Mesendoderm (in vitro differentiated cells): Measurements from ENCODE around the gene GPRIN1.

ENCODE experiments used
- DNase-seq: peaks from one replicate; pipeline ENCODE4 v3.0.0; 2013
- H2AK5ac ChIP-seq: 2 replicates; pipeline ENCODE4 v1.6.1; 2013; ENCODE audit warnings: low read length, inconsistent platforms
- H2BK120ac ChIP-seq: 2 replicates; pipeline ENCODE4 v1.6.1; 2013; ENCODE audit warnings: low read depth, mild to moderate bottlenecking, low read length, moderate library complexity, mixed read lengths
- H2BK15ac ChIP-seq: replicated peaks from 2 replicates; pipeline ENCODE4 v1.6.1; 2013; ENCODE audit warnings: low read depth, mild to moderate bottlenecking, moderate library complexity
- H2BK5ac ChIP-seq: 2 replicates; pipeline ENCODE4 v1.6.1; 2013; ENCODE audit warnings: low read length, inconsistent platforms
- H3K18ac ChIP-seq: 2 replicates; pipeline ENCODE4 v1.6.1; 2013; ENCODE audit warnings: mild to moderate bottlenecking, low read length, mixed read lengths
- H3K23ac ChIP-seq: one replicate; pipeline ENCODE4 v1.6.1; 2013; ENCODE audit warnings: low read length
- H3K27ac ChIP-seq: 2 replicates; pipeline ENCODE4 v1.5.1; 2013; ENCODE audit warnings: low read depth, mild to moderate bottlenecking, inconsistent platforms, low read length, moderate library complexity
- H3K27me3 ChIP-seq: 2 replicates; pipeline ENCODE4 v1.6.1; 2013; ENCODE audit warnings: low read length, control low read depth, mild to moderate bottlenecking, inconsistent platforms; ENCODE audit not compliant: insufficient read depth, poor library complexity
- H3K36me3 ChIP-seq: 2 replicates; pipeline ENCODE4 v1.6.1; 2013; ENCODE audit warnings: low read length, inconsistent platforms; ENCODE audit not compliant: control insufficient read depth, insufficient read depth
- H3K4ac ChIP-seq: one replicate; pipeline ENCODE4 v1.6.1; 2013; ENCODE audit warnings: low read depth, mild to moderate bottlenecking, low read length, moderate library complexity
- H3K4me1 ChIP-seq: 2 replicates; pipeline ENCODE4 v1.6.1; 2013; ENCODE audit warnings: low read depth, low read length, inconsistent platforms; ENCODE audit not compliant: control insufficient read depth
- H3K4me2 ChIP-seq: 2 replicates; pipeline ENCODE4 v1.6.1; 2013; ENCODE audit warnings: low read length
- H3K4me3 ChIP-seq: 2 replicates; pipeline ENCODE4 v1.5.1; 2013; ENCODE audit warnings: mild to moderate bottlenecking, low read length
- H3K56ac ChIP-seq: one replicate; pipeline ENCODE4 v1.6.1; 2013; ENCODE audit warnings: low read length
- H3K79me1 ChIP-seq: 2 replicates; pipeline ENCODE4 v1.6.1; 2013; ENCODE audit warnings: low read length, inconsistent platforms
- H3K79me2 ChIP-seq: 2 replicates; pipeline ENCODE4 v1.6.1; 2013; ENCODE audit warnings: mild to moderate bottlenecking, low read length; ENCODE audit not compliant: control insufficient read depth, insufficient read depth
- H3K9ac ChIP-seq: 2 replicates; pipeline ENCODE4 v1.6.1; 2013; ENCODE audit warnings: low read length, inconsistent platforms
- H4K5ac ChIP-seq: one replicate; pipeline ENCODE4 v1.6.1; 2013; ENCODE audit warnings: low read length
- H4K8ac ChIP-seq: one replicate; pipeline ENCODE4 v1.6.1; 2013; ENCODE audit warnings: low read depth, mild to moderate bottlenecking, control low read depth, low read length, moderate library complexity
- WGBS: extraction: QIAGEN DNeasy Blood & Tissue Kit; methylation state at CpG from one replicate; pipeline ENCODE4 v1.1.7; 2013; ENCODE audit warnings: low lambda C conversion rate, missing lambda C conversion rate; ENCODE audit not compliant: insufficient coverage; ENCODE audit errors: extremely low coverage; 5-methylcytosine and 5-hydroxymethylcytosine counted together

GPRIN1 gene

GRCh38 chr5:176611435-176611834 is 1.5 kb upstream of the GPRIN1 start:
- no peaks in the 10 kb centered on the region for H3K79me2 ChIP-seq
- H3K36me3 ChIP-seq, result no peaks in the 10 kb centered on the region
- no peak overlapping the region for H3K23ac ChIP-seq
- H3K79me1 ChIP-seq, result no peaks in the 10 kb centered on the region
- no peak overlapping the region for H3K4me2 ChIP-seq
- H3K4me3 ChIP-seq, result no peak overlapping the region
- H2BK15ac ChIP-seq, result no peak overlapping the region
- no peaks in the 10 kb centered on the region for H3K4me1 ChIP-seq
- no peak overlapping the region for H3K9ac ChIP-seq
- no peak overlapping the region for H3K18ac ChIP-seq
- H4K8ac ChIP-seq, result no peak overlapping the region
- no peak overlapping the region for H2BK120ac ChIP-seq
- no CpG with 5 or more reads among the region's 10 CpGs for WGBS
- no peak overlapping the region for H3K4ac ChIP-seq
- no peak overlapping the region for H2AK5ac ChIP-seq
- peak; percentile 81 for DNase-seq
- no peak overlapping the region for H3K27ac ChIP-seq
- no peaks in the 10 kb centered on the region for H3K27me3 ChIP-seq
- no peak overlapping the region for H2BK5ac ChIP-seq
- H3K56ac ChIP-seq, result no peak overlapping the region
- H4K5ac ChIP-seq, result no peak overlapping the region

- Histone ChIP-seq H3K4me1 (no peaks in the 10 kb centered on the region), H3K23ac (no peak overlapping the region), H3K36me3 (no peaks in the 10 kb centered on the region), H3K4me3 (peak overlapping the region; percentile 26), H4K5ac (no peak overlapping the region), H3K79me1 (no peaks in the 10 kb centered on the region), H3K56ac (peak overlapping the region; percentile 80), H3K79me2 (no peaks in the 10 kb centered on the region), H4K8ac (no peak overlapping the region), H2BK15ac (no peak overlapping the region), H3K4ac (no peak overlapping the region), H3K4me2 (peak overlapping the region; percentile 64), H3K9ac (peak overlapping the region; percentile 72), H2BK5ac (no peak overlapping the region), H2AK5ac (no peak overlapping the region), H2BK120ac (no peak overlapping the region), H3K27me3 (no peaks in the 10 kb centered on the region), H3K18ac (no peak overlapping the region), H3K27ac (no peak overlapping the region)
- DNase-seq, result no peak
- WGBS, result no CpG with 5 or more reads among the region's 31 CpGs
Measured at GRCh38 chr5:176610435-176610773, 448 bp upstream of the GPRIN1 start.

- peak overlapping the region; percentile 48 for H3K23ac ChIP-seq
- no peak overlapping the region for H2AK5ac ChIP-seq
- no peak overlapping the region for H3K27ac ChIP-seq
- H3K79me1 ChIP-seq, result no peaks in the 10 kb centered on the region
- H3K56ac ChIP-seq, result peak overlapping the region; percentile 49
- no peaks in the 10 kb centered on the region for H3K4me1 ChIP-seq
- H3K4me3 ChIP-seq, result no peak overlapping the region
- no CpG with 5 or more reads among the region's 46 CpGs for WGBS
- peak overlapping the region; percentile 41 for H3K9ac ChIP-seq
- no peak overlapping the region for H3K4ac ChIP-seq
- no peak overlapping the region for H4K8ac ChIP-seq
- H3K36me3 ChIP-seq, result no peaks in the 10 kb centered on the region
- H4K5ac ChIP-seq, result no peak overlapping the region
- H3K79me2 ChIP-seq, result no peaks in the 10 kb centered on the region
- no peak overlapping the region for H2BK15ac ChIP-seq
- H3K27me3 ChIP-seq, result no peaks in the 10 kb centered on the region
- no peak overlapping the region for H2BK120ac ChIP-seq
- H2BK5ac ChIP-seq, result no peak overlapping the region
- H3K4me2 ChIP-seq, result peak overlapping the region; percentile 46
- DNase-seq, result no peak
- no peak overlapping the region for H3K18ac ChIP-seq
Measured at GRCh38 chr5:176608937-176609723, 826 bp downstream of the GPRIN1 start.

DNA sequence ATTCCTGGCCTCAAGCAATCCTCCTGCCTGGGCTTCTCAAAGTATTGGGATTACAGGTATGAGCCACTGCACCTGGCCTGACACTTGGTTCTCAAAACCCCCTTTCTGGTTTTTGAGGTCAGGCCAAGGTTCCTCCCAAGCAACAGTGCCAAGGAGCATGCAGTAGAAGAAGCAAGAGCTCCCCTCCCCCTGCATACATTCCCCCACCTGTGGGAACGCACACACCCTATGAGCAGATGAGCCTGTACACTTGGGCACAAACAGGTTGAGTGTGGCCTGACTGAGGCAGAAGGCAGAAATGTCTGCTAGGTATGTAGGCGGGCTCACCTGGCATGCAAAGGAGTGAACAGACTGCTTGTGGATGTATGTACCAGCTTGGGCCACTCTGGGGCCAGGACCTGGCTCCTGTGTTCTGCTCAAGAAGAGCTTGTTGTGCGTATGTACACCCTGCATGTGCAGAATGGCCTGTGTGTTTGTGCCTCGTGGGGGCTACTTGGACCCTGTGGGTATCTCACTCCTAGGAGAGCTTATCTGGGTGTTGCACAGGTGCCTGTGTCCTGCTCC is 1.7 kb downstream of the GPRIN1 start:
- Histone ChIP-seq H3K9ac (no peak overlapping the region), H3K27me3 (no peaks in the 10 kb centered on the region), H2BK120ac (no peak overlapping the region), H2AK5ac (no peak overlapping the region), H3K23ac (no peak overlapping the region), H2BK5ac (no peak overlapping the region), H3K79me2 (no peaks in the 10 kb centered on the region), H3K18ac (no peak overlapping the region), H4K8ac (no peak overlapping the region), H3K79me1 (no peaks in the 10 kb centered on the region), H3K56ac (no peak overlapping the region), H3K4me2 (no peak overlapping the region), H4K5ac (no peak overlapping the region), H3K4ac (no peak overlapping the region), H3K4me3 (no peak overlapping the region), H3K36me3 (no peaks in the 10 kb centered on the region), H3K27ac (no peak overlapping the region), H3K4me1 (no peaks in the 10 kb centered on the region), H2BK15ac (no peak overlapping the region)
- DNase-seq, result no peak
- no CpG with 5 or more reads among the region's 4 CpGs for WGBS

- H3K79me1 ChIP-seq, result no peaks in the 10 kb centered on the region
- no peak overlapping the region for H3K27ac ChIP-seq
- no peaks in the 10 kb centered on the region for H3K79me2 ChIP-seq
- no CpG with 5 or more reads among the region's 3 CpGs for WGBS
- no peak overlapping the region for H3K4ac ChIP-seq
- H3K23ac ChIP-seq, result no peak overlapping the region
- H3K36me3 ChIP-seq, result no peaks in the 10 kb centered on the region
- H4K5ac ChIP-seq, result no peak overlapping the region
- H2BK15ac ChIP-seq, result no peak overlapping the region
- no peak overlapping the region for H3K56ac ChIP-seq
- H2BK120ac ChIP-seq, result no peak overlapping the region
- no peak overlapping the region for H4K8ac ChIP-seq
- no peak overlapping the region for H2BK5ac ChIP-seq
- no peak overlapping the region for H3K4me3 ChIP-seq
- H3K18ac ChIP-seq, result no peak overlapping the region
- DNase-seq, result no peak
- H2AK5ac ChIP-seq, result no peak overlapping the region
- no peak overlapping the region for H3K4me2 ChIP-seq
- H3K9ac ChIP-seq, result no peak overlapping the region
- H3K27me3 ChIP-seq, result no peaks in the 10 kb centered on the region
- no peaks in the 10 kb centered on the region for H3K4me1 ChIP-seq
Measured at GRCh38 chr5:176606875-176607274, 3.1 kb downstream of the GPRIN1 start.

GRCh38 chr5:176606032-176606431 is 3.9 kb downstream of the GPRIN1 start:
- no peak overlapping the region for H3K4me3 ChIP-seq
- H2BK15ac ChIP-seq, result no peak overlapping the region
- DNase-seq, result no peak
- no CpG with 5 or more reads among the region's 3 CpGs for WGBS
- H4K8ac ChIP-seq, result no peak overlapping the region
- no peak overlapping the region for H2BK5ac ChIP-seq
- no peaks in the 10 kb centered on the region for H3K36me3 ChIP-seq
- no peak overlapping the region for H2BK120ac ChIP-seq
- H3K18ac ChIP-seq, result no peak overlapping the region
- H3K27ac ChIP-seq, result no peak overlapping the region
- H4K5ac ChIP-seq, result no peak overlapping the region
- no peak overlapping the region for H3K23ac ChIP-seq
- H3K4me2 ChIP-seq, result no peak overlapping the region
- H3K4ac ChIP-seq, result no peak overlapping the region
- no peaks in the 10 kb centered on the region for H3K4me1 ChIP-seq
- no peak overlapping the region for H3K9ac ChIP-seq
- no peaks in the 10 kb centered on the region for H3K79me2 ChIP-seq
- H3K79me1 ChIP-seq, result no peaks in the 10 kb centered on the region
- no peak overlapping the region for H2AK5ac ChIP-seq
- no peak overlapping the region for H3K56ac ChIP-seq
- no peaks in the 10 kb centered on the region for H3K27me3 ChIP-seq
